ENCODE data around the gene STK32B.
"Not testable (repeated sequence)": the region's sequence is repeated elsewhere in the genome, so short reads cannot be mapped to it uniquely, and the experiment has no call there.

STK32B gene

DNA sequence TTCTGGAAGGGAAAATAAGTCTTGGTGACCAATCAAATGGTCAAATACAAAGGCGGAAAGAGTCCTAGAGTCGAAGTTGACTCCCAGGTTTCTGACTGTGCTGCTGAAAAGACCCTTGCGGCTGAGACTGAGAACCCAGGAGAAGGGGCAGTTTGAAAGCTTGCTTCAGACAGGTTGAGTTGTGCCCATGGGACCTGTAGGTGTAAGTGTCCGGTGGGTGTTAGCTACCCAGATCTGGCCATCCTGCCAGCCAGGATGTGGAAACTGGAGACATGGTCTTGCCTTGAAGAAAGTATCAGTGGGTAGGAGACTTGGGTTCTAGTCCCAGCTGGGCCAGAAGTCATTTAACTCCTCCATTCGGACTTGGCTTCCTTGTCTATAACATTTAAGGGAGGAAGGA is 381.9 kb downstream of the STK32B start:
- in situ Hi-C loops (cut with HindIII; ENCODE audit: low sequenced_read_pairs): no loop called here
- H3K4me3 ChIP-seq (ENCODE audit: low read depth, low read length): no peak overlapping the region
- TF ChIP-seq, protein P1, sequence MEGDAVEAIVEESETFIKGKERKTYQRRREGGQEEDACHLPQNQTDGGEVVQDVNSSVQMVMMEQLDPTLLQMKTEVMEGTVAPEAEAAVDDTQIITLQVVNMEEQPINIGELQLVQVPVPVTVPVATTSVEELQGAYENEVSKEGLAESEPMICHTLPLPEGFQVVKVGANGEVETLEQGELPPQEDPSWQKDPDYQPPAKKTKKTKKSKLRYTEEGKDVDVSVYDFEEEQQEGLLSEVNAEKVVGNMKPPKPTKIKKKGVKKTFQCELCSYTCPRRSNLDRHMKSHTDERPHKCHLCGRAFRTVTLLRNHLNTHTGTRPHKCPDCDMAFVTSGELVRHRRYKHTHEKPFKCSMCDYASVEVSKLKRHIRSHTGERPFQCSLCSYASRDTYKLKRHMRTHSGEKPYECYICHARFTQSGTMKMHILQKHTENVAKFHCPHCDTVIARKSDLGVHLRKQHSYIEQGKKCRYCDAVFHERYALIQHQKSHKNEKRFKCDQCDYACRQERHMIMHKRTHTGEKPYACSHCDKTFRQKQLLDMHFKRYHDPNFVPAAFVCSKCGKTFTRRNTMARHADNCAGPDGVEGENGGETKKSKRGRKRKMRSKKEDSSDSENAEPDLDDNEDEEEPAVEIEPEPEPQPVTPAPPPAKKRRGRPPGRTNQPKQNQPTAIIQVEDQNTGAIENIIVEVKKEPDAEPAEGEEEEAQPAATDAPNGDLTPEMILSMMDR (IDR thresholded peaks at IDR 0.05; ENCODE audit: low read depth, low read length, missing control alignments): no peak
- DNase-seq (ENCODE audit: low read depth): no peak

DNA sequence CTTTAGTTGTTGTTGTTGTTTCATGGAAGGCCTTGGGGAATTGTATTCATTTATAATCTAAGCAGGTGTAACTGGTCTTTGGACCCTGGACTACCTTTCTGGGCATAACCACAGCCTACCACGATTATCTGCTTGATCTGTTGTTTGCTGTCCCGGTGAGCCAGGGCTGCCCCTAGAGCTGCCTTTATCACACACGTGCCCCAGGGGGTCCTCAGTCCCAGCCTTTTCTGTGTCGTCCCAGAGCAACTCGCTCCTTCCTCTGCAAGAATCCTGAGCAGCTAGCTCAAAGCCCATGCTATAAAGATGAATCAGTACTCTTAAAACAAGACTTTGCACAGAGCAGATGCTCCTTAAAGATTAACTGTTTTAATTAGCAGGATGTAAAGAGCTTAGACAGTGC is 383.9 kb downstream of the STK32B start:
- H3K4me3 ChIP-seq (ENCODE audit: low read depth, low read length): no peak overlapping the region
- TF ChIP-seq, protein P1 (IDR thresholded peaks at IDR 0.05; ENCODE audit: low read depth, low read length, missing control alignments): no peak
- in situ Hi-C loops (cut with HindIII; ENCODE audit: low sequenced_read_pairs): no loop called here
- DNase-seq (ENCODE audit: low read depth): no peak

DNA sequence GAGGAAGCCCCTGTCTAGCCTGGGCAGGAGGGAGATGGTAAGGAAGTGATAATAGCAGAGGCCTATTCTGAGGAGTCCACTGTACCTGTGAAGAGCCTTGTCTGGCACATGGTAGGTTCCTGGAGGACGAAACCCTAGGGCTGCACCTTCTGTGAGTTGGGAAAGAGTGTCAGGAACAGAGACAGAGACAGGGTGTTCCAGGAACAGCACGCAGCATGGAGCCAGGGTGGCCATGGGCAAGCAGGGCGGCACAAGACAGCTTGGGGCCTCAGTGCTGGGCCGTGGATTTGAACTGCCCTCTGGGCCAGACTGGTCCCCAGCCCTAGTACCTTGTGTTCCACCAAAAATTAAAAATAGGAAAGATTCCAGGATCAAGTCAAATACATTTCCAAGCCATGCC is 384.5 kb downstream of the STK32B start:
- H3K4me3 ChIP-seq (ENCODE audit: low read depth, low read length): no peak overlapping the region
- TF ChIP-seq, protein P1 (IDR thresholded peaks at IDR 0.05; ENCODE audit: low read depth, low read length, missing control alignments): no peak
- DNase-seq (ENCODE audit: low read depth): no peak
- in situ Hi-C loops (cut with HindIII; ENCODE audit: low sequenced_read_pairs): no loop called here

DNA sequence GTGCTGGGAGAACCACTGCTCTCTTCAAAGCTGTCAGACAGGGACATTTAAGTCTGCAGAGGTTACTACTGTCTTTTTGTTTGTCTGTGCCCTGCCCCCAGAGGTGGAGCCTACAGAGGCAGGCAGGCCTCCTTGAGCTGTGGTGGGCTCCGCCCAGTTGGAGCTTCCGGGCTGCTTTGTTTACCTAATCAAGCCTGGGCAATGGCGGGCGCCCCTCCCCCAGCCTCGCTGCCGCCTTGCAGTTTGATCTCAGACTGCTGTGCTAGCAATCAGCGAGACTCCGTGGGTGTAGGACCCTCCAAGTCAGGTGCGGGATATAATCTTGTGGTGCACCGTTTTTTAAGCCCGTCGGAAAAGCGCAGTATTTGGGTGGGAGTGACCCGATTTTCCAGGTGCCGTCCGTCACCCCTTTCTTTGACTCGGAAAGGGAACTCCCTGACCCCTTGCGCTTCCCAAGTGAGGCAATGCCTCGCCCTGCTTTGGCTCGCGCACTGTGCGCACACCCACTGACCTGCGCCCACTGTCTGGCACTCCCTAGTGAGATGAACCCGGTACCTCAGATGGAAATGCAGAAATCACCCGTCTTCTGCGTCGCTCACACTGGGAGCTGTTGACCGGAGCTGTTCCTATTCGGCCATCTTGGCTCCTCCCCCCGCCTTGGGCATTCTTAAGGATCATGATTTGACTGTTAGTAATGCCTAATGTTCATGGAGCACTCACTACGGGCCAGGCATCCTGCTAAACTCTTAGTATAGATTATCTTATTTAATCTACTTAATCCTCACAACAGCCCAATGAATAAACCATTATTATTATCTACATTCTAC is 392.9 kb downstream of the STK32B start:
- in situ Hi-C loops (cut with HindIII; ENCODE audit: low sequenced_read_pairs); H3K4me3 ChIP-seq (ENCODE audit: low read depth, low read length): not testable (repeated sequence)

DNA sequence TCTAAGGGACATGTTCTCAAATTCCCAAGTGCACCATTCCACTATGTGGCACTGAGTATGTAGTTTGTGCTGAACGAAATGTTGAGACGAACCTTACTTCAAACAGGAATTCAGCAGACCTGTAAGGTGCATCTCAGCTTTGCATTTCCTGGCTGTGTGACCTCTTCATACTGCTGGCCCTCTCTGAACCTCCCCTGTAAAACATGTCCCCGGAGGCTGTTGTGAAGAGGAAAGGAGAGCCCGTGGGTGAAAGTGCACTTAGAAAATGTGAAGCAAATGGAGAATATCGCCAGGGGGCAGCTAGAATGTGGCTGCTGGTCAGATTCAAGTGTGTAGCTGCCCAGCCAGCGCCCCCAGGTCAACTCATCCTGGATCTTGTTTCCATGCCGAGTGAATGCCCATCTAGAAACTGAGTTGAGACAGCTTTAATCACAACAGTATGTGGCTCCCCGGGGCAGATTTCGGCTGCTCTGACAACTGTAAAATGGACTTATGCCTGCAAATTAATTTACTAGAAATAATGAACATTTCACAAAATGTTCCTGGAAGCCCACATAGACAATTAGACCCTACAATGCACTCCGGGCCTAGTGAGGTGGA is 393.7 kb downstream of the STK32B start:
- in situ Hi-C loops (cut with HindIII; ENCODE audit: low sequenced_read_pairs): no loop called here
- TF ChIP-seq, protein P1 (IDR thresholded peaks at IDR 0.05; ENCODE audit: low read depth, low read length, missing control alignments): no peak
- no peak for DNase-seq (ENCODE audit: low read depth)
- H3K4me3 ChIP-seq (ENCODE audit: low read depth, low read length): no peak overlapping the region

More for the DNA sequence above, 392.9 kb downstream of the STK32B start:
- not testable (repeated sequence) for DNase-seq (ENCODE audit: low read depth)

DNA sequence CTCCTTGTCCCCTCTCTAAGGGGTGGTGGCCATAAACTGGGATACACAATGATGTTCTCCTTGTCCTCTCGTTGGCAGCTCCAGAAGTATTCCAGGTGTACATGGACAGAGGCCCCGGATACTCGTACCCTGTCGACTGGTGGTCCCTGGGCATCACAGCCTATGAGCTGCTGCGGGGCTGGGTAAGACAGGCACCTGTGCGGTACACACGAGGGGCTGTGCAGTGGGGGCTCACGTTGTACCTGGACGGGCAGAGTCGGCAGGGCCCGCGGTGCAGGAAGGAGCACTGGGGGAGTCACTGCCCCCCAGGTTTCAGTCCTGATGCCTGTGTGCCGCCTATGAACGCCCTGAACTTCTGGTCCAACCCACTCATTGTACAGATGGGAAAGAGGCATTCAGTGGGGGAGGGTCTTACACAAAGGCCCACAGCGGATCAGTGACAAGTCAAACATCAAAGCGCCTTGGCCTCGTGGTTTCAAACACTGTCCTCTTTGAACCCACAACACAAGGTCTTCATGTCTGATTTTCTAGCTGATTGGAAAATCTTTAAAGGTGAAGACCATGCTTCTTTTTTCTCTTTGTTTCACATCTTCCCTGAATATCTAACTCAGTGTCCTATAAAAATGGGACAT is 395.4 kb downstream of the STK32B start:
- TF ChIP-seq, protein P1 (IDR thresholded peaks at IDR 0.05; ENCODE audit: low read depth, low read length, missing control alignments): no peak
- H3K4me3 ChIP-seq (ENCODE audit: low read depth, low read length): no peak overlapping the region
- DNase-seq (ENCODE audit: low read depth): no peak
- in situ Hi-C loops (cut with HindIII; ENCODE audit: low sequenced_read_pairs): no loop called here

DNA sequence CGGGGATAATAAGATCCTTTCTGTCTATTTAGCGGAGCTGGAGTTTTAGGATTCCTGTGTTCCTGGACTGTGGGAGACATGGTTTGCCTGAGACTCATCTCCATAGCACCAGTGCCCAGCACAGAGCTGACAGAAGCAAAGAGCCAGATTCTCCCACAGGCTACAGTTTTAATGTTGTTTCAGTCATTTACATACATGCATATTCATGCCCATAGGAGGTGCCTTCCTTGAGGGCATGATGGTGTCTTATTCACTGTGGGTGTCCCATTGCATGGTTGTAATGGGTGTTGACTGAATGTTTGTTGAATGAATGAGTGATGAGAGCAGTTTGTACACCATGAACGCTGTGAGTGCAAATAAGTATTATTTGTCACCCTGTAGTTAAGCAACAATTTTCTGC is 396.5 kb downstream of the STK32B start:
- in situ Hi-C loops (cut with HindIII; ENCODE audit: low sequenced_read_pairs): no loop called here
- no peak overlapping the region for H3K4me3 ChIP-seq (ENCODE audit: low read depth, low read length)
- DNase-seq (ENCODE audit: low read depth): no peak
- TF ChIP-seq, protein P1 (IDR thresholded peaks at IDR 0.05; ENCODE audit: low read depth, low read length, missing control alignments): no peak

All from astrocyte of the cerebellum (primary cell).